Lower lobe of right lung (tissue), 2 donors: ENCODE data around the gene TMEM108. TPM values are rescaled to one million over a fixed set of nuclear protein-coding genes. Genes with fewer than 3 reads are reported as not detected.

ENCODE experiments used
- ATAC-seq, 2 donors: fragments of 200-7000 bp; cut with Tn5 transposase; one replicate each; pipeline ENCODE4 v1.9.1; 2020 to 2022; ENCODE audit warnings: mild to moderate bottlenecking in 2 of 2, moderate library complexity in 2 of 2
- DNase-seq: peaks from one replicate; pipeline ENCODE4 v3.0.0-alpha.2; 2020
- H3K27ac ChIP-seq: fragments of 200-600 bp; one replicate; pipeline ENCODE4 v1.8.0; 2022
- H3K27me3 ChIP-seq: fragments of 200-600 bp; one replicate; pipeline ENCODE4 v1.8.0; 2022; ENCODE audit warnings: low read depth
- H3K36me3 ChIP-seq: fragments of 200-600 bp; one replicate; pipeline ENCODE4 v1.8.0; 2022; ENCODE audit warnings: mild to moderate bottlenecking
- H3K4me1 ChIP-seq: fragments of 200-600 bp; one replicate; pipeline ENCODE4 v1.8.0; 2022
- H3K4me3 ChIP-seq: fragments of 200-600 bp; one replicate; pipeline ENCODE4 v1.8.0; 2022; ENCODE audit warnings: mild to moderate bottlenecking
- H3K9me3 ChIP-seq: fragments of 200-600 bp; one replicate; pipeline ENCODE4 v1.8.0; 2022
- intact Hi-C: fragments of 100-400 bp; cut with DNase I; formaldehyde crosslinking; loops from one replicate; pipeline ENCODE4 v1.11.0; 2022
- total RNA-seq: library from RNA; stranded (reverse); fragmentation: NEBNext Ultra II Directional; extraction: Animal tissue kit (Norgen Biotek cat#: 25700); gene quantifications from one replicate; pipeline ENCODE4 v1.2.1, GENCODE V29; 2021
- TF ChIP-seq, protein P1 (sequence below): fragments of 200-600 bp; IDR thresholded peaks from one replicate; pipeline ENCODE4 v1.8.0; 2022; ENCODE audit warnings: antibody characterized with exemption, mild to moderate bottlenecking
- donor health status: DM: no; HTN: yes; CAD: no; lungs with severe emphysema.

The TMEM108 gene
- total RNA-seq, 1 donor from 2014 or later: 18.5 TPM

DNA sequence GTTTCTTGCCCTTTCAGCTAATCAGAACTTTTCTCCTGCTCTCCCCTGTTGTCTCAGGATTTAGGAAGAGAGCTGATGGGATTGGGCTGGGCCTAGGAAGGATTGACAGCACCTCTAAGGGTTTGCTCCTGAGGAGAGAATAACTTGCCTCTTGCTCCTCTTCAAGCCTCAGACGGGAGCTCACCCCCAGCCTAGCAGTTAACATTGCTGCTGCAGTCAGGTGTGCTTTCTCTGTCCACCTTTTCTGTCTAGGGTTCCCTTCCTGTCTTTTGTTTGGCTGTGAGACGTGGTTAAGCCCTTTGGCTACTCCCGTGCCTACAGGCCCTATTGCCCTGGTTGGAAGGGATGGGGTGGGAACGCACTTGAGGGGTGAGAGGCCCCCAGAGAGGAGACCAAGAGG is 20.1 kb downstream of the TMEM108 start:
- H3K36me3 ChIP-seq: no peaks in the 10 kb centered on the region
- H3K4me3 ChIP-seq: no peak overlapping the region
- no peaks in the 10 kb centered on the region for H3K4me1 ChIP-seq
- TF ChIP-seq, protein P1, sequence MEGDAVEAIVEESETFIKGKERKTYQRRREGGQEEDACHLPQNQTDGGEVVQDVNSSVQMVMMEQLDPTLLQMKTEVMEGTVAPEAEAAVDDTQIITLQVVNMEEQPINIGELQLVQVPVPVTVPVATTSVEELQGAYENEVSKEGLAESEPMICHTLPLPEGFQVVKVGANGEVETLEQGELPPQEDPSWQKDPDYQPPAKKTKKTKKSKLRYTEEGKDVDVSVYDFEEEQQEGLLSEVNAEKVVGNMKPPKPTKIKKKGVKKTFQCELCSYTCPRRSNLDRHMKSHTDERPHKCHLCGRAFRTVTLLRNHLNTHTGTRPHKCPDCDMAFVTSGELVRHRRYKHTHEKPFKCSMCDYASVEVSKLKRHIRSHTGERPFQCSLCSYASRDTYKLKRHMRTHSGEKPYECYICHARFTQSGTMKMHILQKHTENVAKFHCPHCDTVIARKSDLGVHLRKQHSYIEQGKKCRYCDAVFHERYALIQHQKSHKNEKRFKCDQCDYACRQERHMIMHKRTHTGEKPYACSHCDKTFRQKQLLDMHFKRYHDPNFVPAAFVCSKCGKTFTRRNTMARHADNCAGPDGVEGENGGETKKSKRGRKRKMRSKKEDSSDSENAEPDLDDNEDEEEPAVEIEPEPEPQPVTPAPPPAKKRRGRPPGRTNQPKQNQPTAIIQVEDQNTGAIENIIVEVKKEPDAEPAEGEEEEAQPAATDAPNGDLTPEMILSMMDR: no peak
- H3K9me3 ChIP-seq: no peaks in the 10 kb centered on the region
- no peak for DNase-seq
- ATAC-seq: no peak
- H3K27me3 ChIP-seq: no peaks in the 10 kb centered on the region
- H3K27ac ChIP-seq: no peak overlapping the region
- intact Hi-C loops: no loop called here

- DNase-seq: no peak
- no peaks in the 10 kb centered on the region for H3K36me3 ChIP-seq
- H3K4me1 ChIP-seq: no peaks in the 10 kb centered on the region
- TF ChIP-seq, protein P1: no peak
- intact Hi-C loops: no loop called here
- no peak for ATAC-seq
- no peak overlapping the region for H3K27ac ChIP-seq
- no peak overlapping the region for H3K4me3 ChIP-seq
- no peaks in the 10 kb centered on the region for H3K9me3 ChIP-seq
- no peaks in the 10 kb centered on the region for H3K27me3 ChIP-seq
These were observed 20.6 kb downstream of the TMEM108 start for GRCh38 chr3:133058831-133059230.

GRCh38 chr3:133065193-133065961 is 27.2 kb downstream of the TMEM108 start:
- ATAC-seq (no peak), DNase-seq (no peak)
- H3K36me3 ChIP-seq: no peaks in the 10 kb centered on the region
- H3K27ac ChIP-seq: no peak overlapping the region
- intact Hi-C loops: no loop called here
- H3K4me1 ChIP-seq: no peaks in the 10 kb centered on the region
- H3K9me3 ChIP-seq: no peaks in the 10 kb centered on the region
- TF ChIP-seq, protein P1: no peak
- no peak overlapping the region for H3K4me3 ChIP-seq
- H3K27me3 ChIP-seq: no peaks in the 10 kb centered on the region

DNA sequence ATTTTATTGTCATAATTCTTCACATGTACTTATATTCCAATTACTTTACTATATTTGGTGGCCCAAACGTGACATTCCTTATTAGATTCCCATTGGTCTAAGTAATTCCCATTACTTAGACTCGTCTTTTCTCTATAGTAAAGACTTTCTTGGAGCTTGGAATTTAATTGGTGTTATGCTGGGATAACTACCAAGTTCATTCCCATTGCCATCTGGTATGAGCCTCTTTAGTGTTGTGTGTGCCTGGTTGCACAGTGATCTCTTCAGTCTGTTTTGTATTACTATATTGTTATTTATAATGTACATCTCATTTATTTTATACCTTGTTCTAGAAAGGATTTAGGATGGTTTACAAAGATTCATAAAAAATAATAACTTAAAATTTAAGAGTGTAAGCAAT is 27.8 kb downstream of the TMEM108 start:
- ATAC-seq (no peak), DNase-seq (no peak)
- no peaks in the 10 kb centered on the region for H3K4me1 ChIP-seq
- TF ChIP-seq, protein P1: no peak
- H3K27me3 ChIP-seq: no peaks in the 10 kb centered on the region
- no peaks in the 10 kb centered on the region for H3K9me3 ChIP-seq
- intact Hi-C loops: no loop called here
- no peaks in the 10 kb centered on the region for H3K36me3 ChIP-seq
- H3K27ac ChIP-seq: no peak overlapping the region
- H3K4me3 ChIP-seq: no peak overlapping the region

- no peaks in the 10 kb centered on the region for H3K27me3 ChIP-seq
- ATAC-seq: no peak
- intact Hi-C loops: no loop called here
- no peak for DNase-seq
- H3K4me3 ChIP-seq: no peak overlapping the region
- no peak overlapping the region for H3K27ac ChIP-seq
- no peaks in the 10 kb centered on the region for H3K9me3 ChIP-seq
- TF ChIP-seq, protein P1: no peak
- no peaks in the 10 kb centered on the region for H3K4me1 ChIP-seq
- H3K36me3 ChIP-seq: no peaks in the 10 kb centered on the region
These were observed 31.5 kb downstream of the TMEM108 start for GRCh38 chr3:133069556-133070286.
